ENCODE results near the gene ARHGEF25. TPM values are rescaled to one million over a fixed set of nuclear protein-coding genes. Genes with fewer than 3 reads are reported as not detected.

Gene ARHGEF25
- total and polyA plus RNA-seq, 2 of the 13 experiments (the other 11 are each of a cell fraction or from before 2014, with no cell fraction given), result 11.5 to 12.5 TPM

DNA sequence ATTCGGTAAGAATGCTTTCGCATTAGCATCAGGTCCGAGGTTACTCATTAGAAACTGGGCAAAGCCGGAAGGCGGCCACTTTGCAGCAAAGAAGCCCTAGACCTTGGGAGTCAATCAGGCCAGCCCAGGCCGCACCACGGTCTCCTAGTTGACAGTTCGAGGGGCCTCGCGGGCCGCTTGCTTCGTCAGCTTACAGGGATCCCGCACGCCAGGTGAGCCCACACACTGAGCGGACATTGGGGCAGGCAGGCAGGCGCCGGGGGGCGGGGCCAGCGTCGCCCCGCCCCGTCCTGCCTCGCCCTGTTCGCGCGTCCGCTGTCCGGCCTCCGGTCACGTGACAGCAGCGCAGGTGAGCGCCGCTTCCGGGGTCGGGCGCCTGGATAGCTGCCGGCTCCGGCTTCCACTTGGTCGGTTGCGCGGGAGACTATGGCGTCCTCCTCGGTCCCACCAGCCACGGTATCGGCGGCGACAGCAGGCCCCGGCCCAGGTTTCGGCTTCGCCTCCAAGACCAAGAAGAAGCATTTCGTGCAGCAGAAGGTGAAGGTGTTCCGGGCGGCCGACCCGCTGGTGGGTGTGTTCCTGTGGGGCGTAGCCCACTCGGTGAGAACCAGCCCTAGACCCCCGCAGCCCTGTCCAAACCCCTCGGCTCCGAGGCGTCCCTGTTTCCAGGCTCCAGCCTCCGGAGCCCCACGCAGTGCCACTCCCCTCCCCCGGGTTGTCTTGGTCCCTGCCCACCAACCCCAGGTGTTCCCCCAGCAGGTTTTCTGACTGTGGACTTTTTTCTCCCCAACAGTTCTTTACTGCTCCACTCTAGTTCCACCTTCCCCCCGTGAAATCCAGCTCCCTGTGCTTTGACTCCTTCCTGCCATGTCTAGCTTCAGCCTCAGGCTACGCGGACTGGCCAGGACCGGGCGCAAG, 20.1 kb upstream of the ARHGEF25 start, which contains the start of gene PIP4K2C (continued):
- TF ChIP-seq PCBP1 (IDR thresholded peaks at IDR 0.05; ENCODE audit: borderline replicate concordance, low read depth, low read length) (0 out of 2 replicates have a peak, but pooled peaks have one; percentile 51), REXO4 (CRISPR knock-in tag; IDR thresholded peaks at IDR 0.05; ENCODE audit: borderline replicate concordance) (no peak), ETV6 (CRISPR knock-in tag; conservative IDR thresholded peaks at IDR 0.05) (peak; percentile 22; the same call in 1 of the 2 replicates), CHCHD3 (CRISPR knock-in tag; IDR thresholded peaks at IDR 0.05) (no peak), MBNL3 (CRISPR knock-in tag; conservative IDR thresholded peaks at IDR 0.05) (no peak), AGO1 (IDR thresholded peaks at IDR 0.05; ENCODE audit: low read depth, low read length, poor library complexity, severe bottlenecking) (no peak), ZMYM3 (CRISPR knock-in tag; IDR thresholded peaks at IDR 0.05) (no peak), ZSCAN22 (CRISPR knock-in tag; IDR thresholded peaks at IDR 0.05) (no peak), MAF1 (CRISPR knock-in tag; IDR thresholded peaks at IDR 0.05; ENCODE audit: borderline replicate concordance) (no peak), ATF5 (CRISPR knock-in tag; IDR thresholded peaks at IDR 0.05; ENCODE audit: low read depth) (0 out of 2 replicates have a peak, but pooled peaks have one; percentile 28), MAFK (conservative IDR thresholded peaks at IDR 0.05 in 1 of 2, IDR thresholded peaks at IDR 0.05 in 1 of 2; ENCODE audit: low read length in 2 of 2) (no peak), ZNF629 (CRISPR knock-in tag; conservative IDR thresholded peaks at IDR 0.05) (no peak), E2F2 (CRISPR knock-in tag; IDR thresholded peaks at IDR 0.05; ENCODE audit: borderline replicate concordance) (no peak), ZNF619 (CRISPR knock-in tag; IDR thresholded peaks at IDR 0.05) (no peak), YEATS2 (CRISPR knock-in tag; IDR thresholded peaks at IDR 0.05; ENCODE audit: borderline replicate concordance) (no peak), ZNF30 (CRISPR knock-in tag; IDR thresholded peaks at IDR 0.05) (no peak), FIP1L1 (IDR thresholded peaks at IDR 0.05; ENCODE audit: borderline replicate concordance, insufficient read depth, low read depth, low read length) (no peak), PBX3 (CRISPR knock-in tag; IDR thresholded peaks at IDR 0.05; ENCODE audit: borderline replicate concordance) (no peak), ZNF550 (CRISPR knock-in tag; IDR thresholded peaks at IDR 0.05; ENCODE audit: borderline replicate concordance) (no peak), ZNF558 (CRISPR knock-in tag; IDR thresholded peaks at IDR 0.05; ENCODE audit: borderline replicate concordance) (no peak), RAD51 (IDR thresholded peaks at IDR 0.05; ENCODE audit: borderline replicate concordance) (peak; percentile 96)
- TF ChIP-seq, protein P1, sequence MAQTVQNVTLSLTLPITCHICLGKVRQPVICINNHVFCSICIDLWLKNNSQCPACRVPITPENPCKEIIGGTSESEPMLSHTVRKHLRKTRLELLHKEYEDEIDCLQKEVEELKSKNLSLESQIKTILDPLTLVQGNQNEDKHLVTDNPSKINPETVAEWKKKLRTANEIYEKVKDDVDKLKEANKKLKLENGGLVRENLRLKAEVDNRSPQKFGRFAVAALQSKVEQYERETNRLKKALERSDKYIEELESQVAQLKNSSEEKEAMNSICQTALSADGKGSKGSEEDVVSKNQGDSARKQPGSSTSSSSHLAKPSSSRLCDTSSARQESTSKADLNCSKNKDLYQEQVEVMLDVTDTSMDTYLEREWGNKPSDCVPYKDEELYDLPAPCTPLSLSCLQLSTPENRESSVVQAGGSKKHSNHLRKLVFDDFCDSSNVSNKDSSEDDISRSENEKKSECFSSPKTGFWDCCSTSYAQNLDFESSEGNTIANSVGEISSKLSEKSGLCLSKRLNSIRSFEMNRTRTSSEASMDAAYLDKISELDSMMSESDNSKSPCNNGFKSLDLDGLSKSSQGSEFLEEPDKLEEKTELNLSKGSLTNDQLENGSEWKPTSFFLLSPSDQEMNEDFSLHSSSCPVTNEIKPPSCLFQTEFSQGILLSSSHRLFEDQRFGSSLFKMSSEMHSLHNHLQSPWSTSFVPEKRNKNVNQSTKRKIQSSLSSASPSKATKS (CRISPR knock-in tag; IDR thresholded peaks at IDR 0.05), result no peak
